K562 (cell line): Measurements from ENCODE around the gene ERC2. TPM values are rescaled to one million over a fixed set of nuclear protein-coding genes. Genes with fewer than 3 reads are reported as not detected.

ENCODE experiments used
- ATAC-seq: fragments of 200-7000 bp; cut with Tn5 transposase; 3 replicates; pipeline ENCODE4 v1.9.1; 2020; ENCODE audit warnings: moderate library complexity
- BruUV-seq: library from RNA; stranded (reverse); fragments of 400-500 nt; replicated peaks from 2 replicates; lab custom pipeline; 2021; lab: Mats Ljungman, UMichigan
- CTCF ChIA-PET: fragments of 300-600 bp; formaldehyde crosslinking; extraction: SDS; loops from one replicate; lab custom pipeline; 2021; ENCODE audit warnings: low intra/inter-chr PET ratio; lab: Yijun Ruan, JAX
- POLR2A ChIA-PET: fragments of 300-600, 350-650 bp; sonication (Branson Sonifier 250); formaldehyde crosslinking; extraction: SDS; loops from one replicate; lab custom pipeline; 2021; ENCODE audit warnings: antibody characterized with exemption, inconsistent platforms; lab: Yijun Ruan, JAX
- DNase-seq, 4 experiments: peaks; one replicate each; pipeline versions ENCODE4 v3.0.0 to v3.0.0-alpha.2; 2011 to 2018; ENCODE audit warnings: low spot score in 3 of 4, mixed read lengths in 3 of 4; ENCODE audit errors: extremely low read depth in 1 of 4
- FAIRE-seq: peaks from 2 replicates; lab custom pipeline; 2011; peaks lifted over from hg19 to GRCh38; lab: Jason Lieb, UNC
- H2AFZ ChIP-seq: 2 replicates; pipeline ENCODE4 v1.6.0; 2011; ENCODE audit warnings: low read depth, low read length, control low read depth, inconsistent platforms
- H3K27ac ChIP-seq: fragments of 200-600 bp; 3 replicates; pipeline ENCODE4 v1.8.0; 2011; ENCODE audit warnings: low read depth, mild to moderate bottlenecking, control low read depth, inconsistent platforms, low read length, moderate library complexity, mixed read lengths; ENCODE audit errors: extremely low read depth
- H3K27me3 ChIP-seq, 2 experiments: fragments of 300-600 bp in 1 of 2; 2 replicates in 1 of 2; 3 replicates in 1 of 2; pipeline versions ENCODE4 v1.6.0 to v1.8.0; 2011; ENCODE audit warnings: inconsistent platforms in 2 of 2, low read length in 2 of 2, mild to moderate bottlenecking in 1 of 2, mixed read lengths in 1 of 2, moderate library complexity in 1 of 2; ENCODE audit not compliant: control insufficient read depth in 2 of 2, insufficient read depth in 2 of 2
- H3K36me3 ChIP-seq: fragments of 300-600 bp; 3 replicates; pipeline ENCODE4 v1.8.0; 2011; ENCODE audit warnings: mild to moderate bottlenecking, low read length, inconsistent platforms; ENCODE audit not compliant: control insufficient read depth, insufficient read depth
- H3K4me1 ChIP-seq, 2 experiments: fragments of 200-600 bp in 1 of 2; replicated peaks in 1 of 2; 2 replicates in 1 of 2; 3 replicates in 1 of 2; pipeline versions ENCODE4 v1.5.1 to v1.8.0; 2011; ENCODE audit warnings: inconsistent platforms in 2 of 2, low read length in 2 of 2, mild to moderate bottlenecking in 1 of 2, mixed read lengths in 1 of 2, moderate library complexity in 1 of 2; ENCODE audit not compliant: control insufficient read depth in 2 of 2, insufficient read depth in 2 of 2
- H3K4me2 ChIP-seq: 2 replicates; pipeline ENCODE4 v1.6.1; 2011; ENCODE audit warnings: low read length, control low read depth, inconsistent platforms, mixed read lengths; ENCODE audit not compliant: insufficient read depth
- H3K4me3 ChIP-seq: fragments of 200-600 bp; sonication (generic), shearing (Covaris generic); 2 replicates; pipeline ENCODE4 v1.5.1; 2016; ENCODE audit warnings: control low read depth, inconsistent platforms
- H3K79me2 ChIP-seq: fragments of 200-600 bp; 3 replicates; pipeline ENCODE4 v1.8.0; 2011; ENCODE audit warnings: low read length, inconsistent platforms; ENCODE audit not compliant: control insufficient read depth, insufficient read depth
- H3K9ac ChIP-seq, 2 experiments: 2 replicates each; pipeline versions ENCODE4 v1.6.0 to v1.6.1; 2011; ENCODE audit warnings: low read depth in 2 of 2, low read length in 2 of 2, control low read depth in 1 of 2, inconsistent platforms in 1 of 2, mild to moderate bottlenecking in 1 of 2, mixed read lengths in 1 of 2; ENCODE audit not compliant: insufficient read depth in 1 of 2
- H3K9me1 ChIP-seq: one replicate; pipeline ENCODE4 v1.6.0; 2011; ENCODE audit warnings: inconsistent platforms, mild to moderate bottlenecking, low read length, moderate library complexity; ENCODE audit not compliant: control insufficient read depth, insufficient read depth
- H3K9me3 ChIP-seq: replicated peaks from 2 replicates; pipeline ENCODE4 v1.5.1; 2011; ENCODE audit warnings: low read depth, low read length, inconsistent platforms; ENCODE audit not compliant: control insufficient read depth, insufficient read depth
- H4K20me1 ChIP-seq: replicated peaks from 2 replicates; pipeline ENCODE4 v1.6.1; 2011; ENCODE audit warnings: low read length, inconsistent platforms, mixed read lengths; ENCODE audit not compliant: control insufficient read depth, insufficient read depth
- ATF7 ChIP-seq: fragments of 450-650 bp; IDR thresholded peaks from 2 replicates; pipeline ENCODE4 v1.7.1; 2014; ENCODE audit warnings: mild to moderate bottlenecking, moderate library complexity
- CREB3L1 ChIP-seq: fragments of 450-650 bp; IDR thresholded peaks from 2 replicates; pipeline ENCODE4 v1.6.1; 2014; ENCODE audit warnings: low read depth, mild to moderate bottlenecking, moderate library complexity, borderline replicate concordance
- HCFC1 ChIP-seq: IDR thresholded peaks from 2 replicates; pipeline ENCODE4 v1.6.1; 2012; ENCODE audit warnings: low read depth, low read length, improper control_type of control experiment
- HINFP ChIP-seq: fragments of 450-650 bp; conservative IDR thresholded peaks from 2 replicates; pipeline ENCODE4 v1.6.1; 2016; ENCODE audit warnings: missing genetic modification characterization, low read depth, mild to moderate bottlenecking, control low read depth, missing compliant biosample characterization
- HLTF ChIP-seq: fragments of 450-650 bp; IDR thresholded peaks from 2 replicates; pipeline ENCODE4 v1.6.1; 2016
- MAZ ChIP-seq, 2 experiments: fragments of 450-650 bp in 1 of 2; sonication (generic) in 1 of 2; formaldehyde crosslinking; IDR thresholded peaks in 1 of 2; conservative IDR thresholded peaks in 1 of 2; 2 replicates each; pipeline versions ENCODE4 v1.4.0 to v1.5.0; 2020; ENCODE audit warnings: mild to moderate bottlenecking in 1 of 2, missing genetic modification reagents in 1 of 2
- MCM5 ChIP-seq: fragments of 450-650 bp; IDR thresholded peaks from 2 replicates; pipeline ENCODE4 v1.6.1; 2016; ENCODE audit warnings: low read depth
- MXI1 ChIP-seq: IDR thresholded peaks from 2 replicates; pipeline ENCODE4 v1.6.1; 2011; ENCODE audit warnings: low read depth, mild to moderate bottlenecking, improper control_type of control experiment, low read length
- NFE2 ChIP-seq: IDR thresholded peaks from 2 replicates; pipeline ENCODE4 v1.6.1; 2014; ENCODE audit warnings: antibody characterized with exemption, low read depth
- PHTF2 ChIP-seq: fragments of 250-450 bp; sonication (Bioruptor Pico); IDR thresholded peaks from 2 replicates; pipeline ENCODE4 v1.5.0; 2021; ENCODE audit warnings: mild to moderate bottlenecking
- RB1 ChIP-seq: fragments of 450-650 bp; IDR thresholded peaks from 2 replicates; pipeline ENCODE4 v1.6.1; 2017; ENCODE audit warnings: low read depth, mild to moderate bottlenecking
- SAP30 ChIP-seq: fragments of 200-600 bp; sonication (generic); IDR thresholded peaks from 2 replicates; pipeline ENCODE4 v1.6.1; 2012; ENCODE audit warnings: borderline replicate concordance, low read depth, mild to moderate bottlenecking, moderate library complexity, low read length, control low read depth, inconsistent platforms; ENCODE audit not compliant: insufficient read depth, poor library complexity, severe bottlenecking
- SIRT6 ChIP-seq: IDR thresholded peaks from one replicate; pipeline ENCODE4 v1.6.1; 2012; ENCODE audit warnings: low read depth, mild to moderate bottlenecking, control low read depth, inconsistent platforms, low read length, moderate library complexity
- SMARCC2 ChIP-seq: fragments of 450-650 bp; IDR thresholded peaks from 2 replicates; pipeline ENCODE4 v1.6.1; 2017; ENCODE audit warnings: antibody characterized with exemption, moderate library complexity, mild to moderate bottlenecking, low read depth
- ZBTB12 ChIP-seq: fragments of 250-450 bp; sonication (Bioruptor Pico); IDR thresholded peaks from 2 replicates; pipeline ENCODE4 v1.4.0; 2020
- ZBTB43 ChIP-seq: sonication (generic); formaldehyde crosslinking; IDR thresholded peaks from 2 replicates; pipeline ENCODE4 v1.8.0; 2023; ENCODE audit warnings: mild to moderate bottlenecking, missing genetic modification reagents
- in situ Hi-C: fragments of 300-500 bp; cut with MboI; formaldehyde crosslinking; loops from 4 replicates; pipeline ENCODE4 v1.15.0; 2018; ENCODE audit warnings: inconsistent platforms, mixed read lengths
- intact Hi-C: fragments of 100-400 bp; cut with micrococcal nuclease; formaldehyde crosslinking; loops from 2 replicates; pipeline ENCODE4 v1.14.2; 2022
- polyA plus RNA-seq, 8 experiments: library from polyadenylated mRNA; depleted of rRNA in 4 of 8; stranded (reverse) in 5 of 8; unstranded in 3 of 8; fragments of >200 nt; fragmentation: Nextera tagmentation in 2 of 8; fragmentation: Illumina TruSeq in 1 of 8; extraction: Ambion mirVana in 2 of 8; extraction: Trizol in 1 of 8; gene quantifications; 2 replicates each; pipeline versions ENCODE4 v1.2.1 to v1.2.3, GENCODE V29; 2011 to 2014; ENCODE audit warnings: inconsistent platforms in 1 of 8, missing spikeins in 1 of 8
- total RNA-seq, 7 experiments: library from RNA; depleted of rRNA in 6 of 7; stranded (reverse); fragments of >200 nt in 6 of 7; fragmentation: Illumina TruSeq in 2 of 7; extraction: Trizol in 2 of 7; gene quantifications; 2 replicates each; pipeline versions ENCODE4 v1.2.1 to v1.2.3, GENCODE V29; 2011 to 2021; ENCODE audit warnings: low replicate concordance in 1 of 7

Gene ERC2
- total and polyA plus RNA-seq, 9 of the 15 experiments (the other 6 are each of a cell fraction or from before 2014, with no cell fraction given), result 0.04 to 0.18 (median 0.07) TPM; not detected in 2

GRCh38 chr3:56003129-56003528, 465.1 kb downstream of the ERC2 start (continued):
- TF ChIP-seq PHTF2 (CRISPR knock-in tag), result no peak
- no peak for TF ChIP-seq MAZ (CRISPR knock-in tag; conservative IDR thresholded peaks at IDR 0.05 in 1 of 2, IDR thresholded peaks at IDR 0.05 in 1 of 2)

- H4K20me1 ChIP-seq, result no peaks in the 10 kb centered on the region
- no peak overlapping the region for H3K4me3 ChIP-seq
- in situ Hi-C loops, result no loop called here
- no peaks in the 10 kb centered on the region for H3K36me3 ChIP-seq
- no peaks in the 10 kb centered on the region for H3K79me2 ChIP-seq
- no peaks in the 10 kb centered on the region for H3K4me1 ChIP-seq
- H3K27me3 ChIP-seq, result no peaks in the 10 kb centered on the region
- no peak overlapping the region for H3K9ac ChIP-seq
- DNase-seq (no peak), ATAC-seq (no peak), FAIRE-seq (no peak)
- H3K9me1 ChIP-seq, result no peaks in the 10 kb centered on the region
- ChIA-PET POLR2A (interaction anchor here (0.7 kb wide), 1 partner anchor 15 kb away, joined by 3 read pairs; no protein-coding TSS in a partner anchor), CTCF (no interaction called here)
- intact Hi-C loops, result no loop called here
- H3K4me2 ChIP-seq, result no peak overlapping the region
- no TSS peak for BruUV-seq
- H2AFZ ChIP-seq, result no peak overlapping the region
- no peaks in the 10 kb centered on the region for H3K9me3 ChIP-seq
- H3K27ac ChIP-seq, result no peak overlapping the region
- TF ChIP-seq ZBTB43 (CRISPR knock-in tag) (no peak), CREB3L1 (no peak), SIRT6 (no peak), ATF7 (no peak), SMARCC2 (no peak), HINFP (tag) (no peak), NFE2 (no peak), MCM5 (no peak), SAP30 (no peak), HCFC1 (no peak), RB1 (no peak), ZBTB12 (CRISPR knock-in tag) (no peak), MXI1 (no peak), HLTF (no peak)
These were observed 466.3 kb downstream of the ERC2 start for GRCh38 chr3:56001991-56002390.
